Liver (tissue), 9 donors: ENCODE data around the gene SIGLEC10. TPM values are rescaled to one million over a fixed set of nuclear protein-coding genes. Genes with fewer than 3 reads are reported as not detected.
"Not testable (repeated sequence)": the region's sequence is repeated elsewhere in the genome, so short reads cannot be mapped to it uniquely, and the experiment has no call there.

Source experiments
- DNase-seq: peaks from one replicate; pipeline ENCODE4 v3.0.0-alpha.2; 2017; ENCODE audit warnings: low spot score
- H3K27ac ChIP-seq, 2 donors: one replicate each; pipeline ENCODE4 v1.7.0; 2013; ENCODE audit warnings: inconsistent platforms in 2 of 2, low read length in 2 of 2, control low read depth in 1 of 2, low read depth in 1 of 2, mild to moderate bottlenecking in 1 of 2
- H3K27me3 ChIP-seq, 4 donors: one replicate each; pipeline versions ENCODE4 v1.6.1 to v1.7.0; 2013; ENCODE audit warnings: low read length in 3 of 4, inconsistent platforms in 1 of 4, mild to moderate bottlenecking in 1 of 4, moderate library complexity in 1 of 4; ENCODE audit not compliant: control insufficient read depth in 4 of 4, insufficient read depth in 4 of 4
- H3K36me3 ChIP-seq, 4 donors: one replicate each; pipeline versions ENCODE4 v1.6.1 to v1.7.0; 2013; ENCODE audit warnings: low read length in 3 of 4, mild to moderate bottlenecking in 3 of 4, low read depth in 1 of 4, moderate library complexity in 1 of 4; ENCODE audit not compliant: control insufficient read depth in 4 of 4, insufficient read depth in 3 of 4
- H3K4me1 ChIP-seq, 4 donors: one replicate each; pipeline versions ENCODE4 v1.6.1 to v1.7.0; 2013; ENCODE audit warnings: low read length in 3 of 4, mild to moderate bottlenecking in 3 of 4, moderate library complexity in 1 of 4; ENCODE audit not compliant: control insufficient read depth in 4 of 4, insufficient read depth in 4 of 4
- H3K4me3 ChIP-seq, 3 donors: one replicate each; pipeline versions ENCODE4 v1.6.1 to v1.7.0; 2013; ENCODE audit warnings: low read length in 3 of 3, control low read depth in 1 of 3, low read depth in 1 of 3, mild to moderate bottlenecking in 1 of 3
- H3K9ac ChIP-seq, 2 donors: one replicate each; pipeline ENCODE4 v1.7.0; 2013; ENCODE audit warnings: low read length in 2 of 2, mild to moderate bottlenecking in 2 of 2, moderate library complexity in 2 of 2, control low read depth in 1 of 2, low read depth in 1 of 2
- H3K9me3 ChIP-seq, 4 donors: one replicate each; pipeline versions ENCODE4 v1.6.1 to v1.7.0; 2013; ENCODE audit warnings: low read length in 3 of 4; ENCODE audit not compliant: control insufficient read depth in 4 of 4
- EGR1 ChIP-seq, 2 donors: IDR thresholded peaks; 2 replicates each; pipeline ENCODE4 v1.6.1; 2016 to 2018; ENCODE audit warnings: antibody characterized with exemption in 2 of 2, low read depth in 2 of 2
- FOXA1 ChIP-seq: IDR thresholded peaks from 2 replicates; pipeline ENCODE4 v1.6.1; 2016; ENCODE audit warnings: antibody characterized with exemption
- FOXA2 ChIP-seq: IDR thresholded peaks from 2 replicates; pipeline ENCODE4 v1.6.1; 2016; ENCODE audit warnings: antibody characterized with exemption
- HNF4A ChIP-seq, 2 donors: conservative IDR thresholded peaks; 2 replicates each; pipeline ENCODE4 v1.6.1; 2016; ENCODE audit warnings: antibody characterized with exemption in 2 of 2, mild to moderate bottlenecking in 2 of 2
- HNF4G ChIP-seq: IDR thresholded peaks from 2 replicates; pipeline ENCODE4 v1.6.1; 2016; ENCODE audit warnings: antibody characterized with exemption
- RAD21 ChIP-seq, 2 donors: IDR thresholded peaks; 2 replicates each; pipeline ENCODE4 v1.6.1; 2016; ENCODE audit warnings: antibody characterized with exemption in 2 of 2, mild to moderate bottlenecking in 2 of 2
- SP1 ChIP-seq: IDR thresholded peaks from 2 replicates; pipeline ENCODE4 v1.6.1; 2018; ENCODE audit warnings: antibody characterized with exemption, mild to moderate bottlenecking
- WGBS: extraction: QIAGEN DNeasy Blood & Tissue Kit; methylation state at CpG from one replicate; pipeline ENCODE4 v1.1.7; 2013; 5-methylcytosine and 5-hydroxymethylcytosine counted together
- polyA plus RNA-seq, 2 donors: library from polyadenylated mRNA; stranded (reverse) in 1 of 2; unstranded in 1 of 2; fragments of 200-250 nt in 1 of 2; fragments of >200 nt in 1 of 2; fragmentation: Nextera tagmentation in 1 of 2; extraction: Ambion mirVana in 1 of 2; gene quantifications; one replicate each; pipeline versions ENCODE4 v1.2.1 to v1.2.3, GENCODE V29; 2013 to 2015
- total RNA-seq, 2 donors: library from RNA; depleted of rRNA; stranded (reverse); fragments of >200 nt; gene quantifications; one replicate each; pipeline ENCODE4 v1.2.3, GENCODE V29; 2014
- TF ChIP-seq, protein P1 (sequence below): fragments of 150-350 bp; IDR thresholded peaks from 2 replicates; pipeline ENCODE4 v1.5.1; 2017; ENCODE audit warnings: improper control_type of control experiment, low read depth, low read length; ENCODE audit not compliant: missing input control
- TF ChIP-seq, protein P2 (sequence below): IDR thresholded peaks from 2 replicates; pipeline ENCODE4 v1.6.1; 2016; ENCODE audit warnings: antibody characterized with exemption
- TF ChIP-seq, protein P3 (sequence below): IDR thresholded peaks from 2 replicates; pipeline ENCODE4 v1.6.1; 2016; ENCODE audit warnings: antibody characterized with exemption
- TF ChIP-seq, protein P4 (sequence below): IDR thresholded peaks from 2 replicates; pipeline ENCODE4 v1.6.1; 2016; ENCODE audit warnings: antibody characterized with exemption, mild to moderate bottlenecking
- donor health status: healthy.
- donor health status: healthy.
- donor health status: healthy.
- donor health status: healthy.
- donor health status: healthy.

SIGLEC10 gene
- total and polyA plus RNA-seq, 4 donors = 1.7 to 8.4 (median 6.5) TPM

DNA sequence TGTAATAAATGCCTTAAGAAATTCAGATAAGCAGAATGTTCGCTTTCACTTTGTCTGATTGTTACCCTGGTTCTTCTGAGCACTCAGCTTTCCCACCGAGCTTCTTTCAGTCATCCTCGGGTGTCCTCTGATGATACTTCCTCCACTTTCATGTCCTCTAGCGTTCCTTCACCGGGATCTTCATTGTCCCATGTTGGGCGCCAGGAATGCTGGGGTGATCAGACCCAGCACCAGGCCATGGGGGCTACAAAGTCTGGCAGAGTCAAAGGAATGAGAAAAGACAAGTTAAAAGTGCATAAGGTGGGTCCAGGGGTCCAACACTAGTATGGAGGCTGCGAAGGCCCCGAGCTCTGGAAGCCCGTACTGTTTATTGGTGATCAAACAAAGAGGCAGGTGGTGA is 15.3 kb downstream of the SIGLEC10 start:
- no peak for DNase-seq
- H3K27me3 ChIP-seq = no peaks in the 10 kb centered on the region
- no peak overlapping the region for H3K27ac ChIP-seq
- WGBS = 94% methylated on average over 9 of the region's 9 CpGs
- no peak overlapping the region for H3K9ac ChIP-seq
- H3K4me3 ChIP-seq = no peak overlapping the region
- H3K9me3 ChIP-seq = peaks cover 0 to 12% (median 6%) of the 10 kb centered on the region in 4 donors
- H3K4me1 ChIP-seq = no peaks in the 10 kb centered on the region
- TF ChIP-seq, protein P1, sequence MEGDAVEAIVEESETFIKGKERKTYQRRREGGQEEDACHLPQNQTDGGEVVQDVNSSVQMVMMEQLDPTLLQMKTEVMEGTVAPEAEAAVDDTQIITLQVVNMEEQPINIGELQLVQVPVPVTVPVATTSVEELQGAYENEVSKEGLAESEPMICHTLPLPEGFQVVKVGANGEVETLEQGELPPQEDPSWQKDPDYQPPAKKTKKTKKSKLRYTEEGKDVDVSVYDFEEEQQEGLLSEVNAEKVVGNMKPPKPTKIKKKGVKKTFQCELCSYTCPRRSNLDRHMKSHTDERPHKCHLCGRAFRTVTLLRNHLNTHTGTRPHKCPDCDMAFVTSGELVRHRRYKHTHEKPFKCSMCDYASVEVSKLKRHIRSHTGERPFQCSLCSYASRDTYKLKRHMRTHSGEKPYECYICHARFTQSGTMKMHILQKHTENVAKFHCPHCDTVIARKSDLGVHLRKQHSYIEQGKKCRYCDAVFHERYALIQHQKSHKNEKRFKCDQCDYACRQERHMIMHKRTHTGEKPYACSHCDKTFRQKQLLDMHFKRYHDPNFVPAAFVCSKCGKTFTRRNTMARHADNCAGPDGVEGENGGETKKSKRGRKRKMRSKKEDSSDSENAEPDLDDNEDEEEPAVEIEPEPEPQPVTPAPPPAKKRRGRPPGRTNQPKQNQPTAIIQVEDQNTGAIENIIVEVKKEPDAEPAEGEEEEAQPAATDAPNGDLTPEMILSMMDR = no peak
- TF ChIP-seq HNF4A (conservative IDR thresholded peaks at IDR 0.05) (no peak), FOXA2 (no peak), RAD21 (IDR thresholded peaks at IDR 0.05) (no peak), FOXA1 (no peak), EGR1 (IDR thresholded peaks at IDR 0.05; ENCODE audit: low read depth in 2 of 2) (no peak)
- TF ChIP-seq, protein P2, sequence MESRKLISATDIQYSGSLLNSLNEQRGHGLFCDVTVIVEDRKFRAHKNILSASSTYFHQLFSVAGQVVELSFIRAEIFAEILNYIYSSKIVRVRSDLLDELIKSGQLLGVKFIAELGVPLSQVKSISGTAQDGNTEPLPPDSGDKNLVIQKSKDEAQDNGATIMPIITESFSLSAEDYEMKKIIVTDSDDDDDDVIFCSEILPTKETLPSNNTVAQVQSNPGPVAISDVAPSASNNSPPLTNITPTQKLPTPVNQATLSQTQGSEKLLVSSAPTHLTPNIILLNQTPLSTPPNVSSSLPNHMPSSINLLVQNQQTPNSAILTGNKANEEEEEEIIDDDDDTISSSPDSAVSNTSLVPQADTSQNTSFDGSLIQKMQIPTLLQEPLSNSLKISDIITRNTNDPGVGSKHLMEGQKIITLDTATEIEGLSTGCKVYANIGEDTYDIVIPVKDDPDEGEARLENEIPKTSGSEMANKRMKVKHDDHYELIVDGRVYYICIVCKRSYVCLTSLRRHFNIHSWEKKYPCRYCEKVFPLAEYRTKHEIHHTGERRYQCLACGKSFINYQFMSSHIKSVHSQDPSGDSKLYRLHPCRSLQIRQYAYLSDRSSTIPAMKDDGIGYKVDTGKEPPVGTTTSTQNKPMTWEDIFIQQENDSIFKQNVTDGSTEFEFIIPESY = no peak
- TF ChIP-seq, protein P3, sequence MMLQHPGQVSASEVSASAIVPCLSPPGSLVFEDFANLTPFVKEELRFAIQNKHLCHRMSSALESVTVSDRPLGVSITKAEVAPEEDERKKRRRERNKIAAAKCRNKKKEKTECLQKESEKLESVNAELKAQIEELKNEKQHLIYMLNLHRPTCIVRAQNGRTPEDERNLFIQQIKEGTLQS = no peak
- TF ChIP-seq, protein P4, sequence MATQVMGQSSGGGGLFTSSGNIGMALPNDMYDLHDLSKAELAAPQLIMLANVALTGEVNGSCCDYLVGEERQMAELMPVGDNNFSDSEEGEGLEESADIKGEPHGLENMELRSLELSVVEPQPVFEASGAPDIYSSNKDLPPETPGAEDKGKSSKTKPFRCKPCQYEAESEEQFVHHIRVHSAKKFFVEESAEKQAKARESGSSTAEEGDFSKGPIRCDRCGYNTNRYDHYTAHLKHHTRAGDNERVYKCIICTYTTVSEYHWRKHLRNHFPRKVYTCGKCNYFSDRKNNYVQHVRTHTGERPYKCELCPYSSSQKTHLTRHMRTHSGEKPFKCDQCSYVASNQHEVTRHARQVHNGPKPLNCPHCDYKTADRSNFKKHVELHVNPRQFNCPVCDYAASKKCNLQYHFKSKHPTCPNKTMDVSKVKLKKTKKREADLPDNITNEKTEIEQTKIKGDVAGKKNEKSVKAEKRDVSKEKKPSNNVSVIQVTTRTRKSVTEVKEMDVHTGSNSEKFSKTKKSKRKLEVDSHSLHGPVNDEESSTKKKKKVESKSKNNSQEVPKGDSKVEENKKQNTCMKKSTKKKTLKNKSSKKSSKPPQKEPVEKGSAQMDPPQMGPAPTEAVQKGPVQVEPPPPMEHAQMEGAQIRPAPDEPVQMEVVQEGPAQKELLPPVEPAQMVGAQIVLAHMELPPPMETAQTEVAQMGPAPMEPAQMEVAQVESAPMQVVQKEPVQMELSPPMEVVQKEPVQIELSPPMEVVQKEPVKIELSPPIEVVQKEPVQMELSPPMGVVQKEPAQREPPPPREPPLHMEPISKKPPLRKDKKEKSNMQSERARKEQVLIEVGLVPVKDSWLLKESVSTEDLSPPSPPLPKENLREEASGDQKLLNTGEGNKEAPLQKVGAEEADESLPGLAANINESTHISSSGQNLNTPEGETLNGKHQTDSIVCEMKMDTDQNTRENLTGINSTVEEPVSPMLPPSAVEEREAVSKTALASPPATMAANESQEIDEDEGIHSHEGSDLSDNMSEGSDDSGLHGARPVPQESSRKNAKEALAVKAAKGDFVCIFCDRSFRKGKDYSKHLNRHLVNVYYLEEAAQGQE = no peak
- H3K36me3 ChIP-seq = no peaks in the 10 kb centered on the region

DNA sequence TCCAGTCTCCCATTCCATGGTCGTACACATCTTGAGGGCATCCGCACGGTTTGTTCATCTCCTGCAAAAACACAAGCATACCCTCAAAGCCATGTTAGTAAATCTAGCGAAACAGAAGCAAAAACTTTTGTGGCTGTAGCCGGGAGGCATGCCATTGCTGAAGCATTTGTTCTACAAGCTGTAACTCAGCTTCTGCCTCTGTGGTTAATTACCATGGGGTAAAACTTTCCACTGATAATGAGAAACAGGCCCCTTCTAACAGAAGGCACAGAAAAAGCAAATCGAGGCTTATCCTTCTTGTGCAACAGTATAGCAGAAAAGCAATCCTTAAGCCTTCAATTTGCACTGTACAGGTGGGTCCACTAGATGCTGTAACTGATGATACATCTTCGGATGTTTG is 17.5 kb downstream of the SIGLEC10 start:
- H3K9me3 ChIP-seq = peaks cover 0 to 12% (median 6%) of the 10 kb centered on the region in 4 donors
- DNase-seq, H3K36me3 ChIP-seq, H3K27ac ChIP-seq, H3K4me1 ChIP-seq, H3K9ac ChIP-seq, H3K27me3 ChIP-seq, H3K4me3 ChIP-seq: not testable (repeated sequence)
- 83% methylated on average over 7 of the region's 7 CpGs for WGBS

DNA sequence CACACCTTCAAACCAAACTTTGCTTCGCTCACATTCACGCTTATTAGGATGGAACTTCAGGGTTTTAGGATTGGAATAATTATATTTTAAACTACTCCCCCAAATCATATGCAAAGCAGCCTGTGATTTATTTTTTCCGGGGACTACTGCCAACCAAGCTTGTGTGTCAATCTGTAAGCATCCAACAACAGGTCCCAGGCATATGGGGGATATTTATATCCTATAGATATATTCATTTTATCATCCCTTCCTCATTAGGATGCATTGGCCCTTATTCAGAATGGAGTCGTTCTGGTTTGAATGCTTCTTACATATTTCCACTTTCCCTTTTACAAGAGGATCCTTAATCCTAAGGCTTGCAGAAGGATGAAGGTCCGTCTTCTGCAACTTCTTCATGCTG is 18.2 kb downstream of the SIGLEC10 start:
- peaks cover 2 to 5% (median 4%) of the 10 kb centered on the region in 4 donors for H3K4me1 ChIP-seq
- 93% methylated on average over 5 of the region's 5 CpGs for WGBS
- TF ChIP-seq RAD21 (IDR thresholded peaks at IDR 0.05) (no peak), HNF4G (no peak), SP1 (no peak)
- TF ChIP-seq, protein P4 = no peak
- TF ChIP-seq, protein P1 = no peak

More for the DNA sequence above, 18.2 kb downstream of the SIGLEC10 start:
- H3K27me3 ChIP-seq = no peaks in the 10 kb centered on the region
- H3K36me3 ChIP-seq = no peaks in the 10 kb centered on the region
- H3K9me3 ChIP-seq = peaks cover 0 to 12% (median 6%) of the 10 kb centered on the region in 4 donors
- H3K4me3 ChIP-seq = no peak overlapping the region
- no peak overlapping the region for H3K27ac ChIP-seq
- no peak for DNase-seq
- no peak overlapping the region for H3K9ac ChIP-seq
